SIG-M5 (cell line): ENCODE data around the gene PKD1L1.
"Not testable (repeated sequence)": the region's sequence is repeated elsewhere in the genome, so short reads cannot be mapped to it uniquely, and the experiment has no call there.

Experiments
- DNase-seq: peaks from one replicate; lab custom pipeline; 2025; lab: John Stamatoyannopoulos, UW

The PKD1L1 gene

GRCh38 chr7:47962262-47962661, 14.0 kb upstream of the PKD1L1 start:
- no peak for DNase-seq

- no peak for DNase-seq
These were observed 8.9 kb upstream of the PKD1L1 start for GRCh38 chr7:47957156-47957555.

- DNase-seq, result no peak
These were observed 8.0 kb upstream of the PKD1L1 start for GRCh38 chr7:47956220-47956619.

GRCh38 chr7:47954231-47954911, 6.1 kb upstream of the PKD1L1 start:
- DNase-seq, result no peak

- DNase-seq, result no peak
These were observed 5.6 kb upstream of the PKD1L1 start for GRCh38 chr7:47953822-47954221.

- DNase-seq, result no peak
These were observed 4.0 kb upstream of the PKD1L1 start for GRCh38 chr7:47952224-47952623.

- DNase-seq, result no peak
These were observed 3.1 kb upstream of the PKD1L1 start for GRCh38 chr7:47951374-47951773.

- no peak for DNase-seq
These were observed 2.4 kb upstream of the PKD1L1 start for GRCh38 chr7:47950714-47951113.

GRCh38 chr7:47949703-47950102, 1.4 kb upstream of the PKD1L1 start:
- no peak for DNase-seq

GRCh38 chr7:47947355-47947749, 914 bp downstream of the PKD1L1 start:
- DNase-seq, result no peak

GRCh38 chr7:47946581-47947354, 1.5 kb downstream of the PKD1L1 start:
- no peak for DNase-seq

GRCh38 chr7:47945261-47946015, 2.8 kb downstream of the PKD1L1 start:
- DNase-seq, result no peak

- DNase-seq, result no peak
These were observed 3.6 kb downstream of the PKD1L1 start for GRCh38 chr7:47944536-47945260.

GRCh38 chr7:47943676-47944474, 4.4 kb downstream of the PKD1L1 start:
- DNase-seq, result no peak

GRCh38 chr7:47942651-47943050, 5.6 kb downstream of the PKD1L1 start:
- not testable (repeated sequence) for DNase-seq

GRCh38 chr7:47942132-47942531, 6.1 kb downstream of the PKD1L1 start:
- no peak for DNase-seq

- no peak for DNase-seq
These were observed 7.0 kb downstream of the PKD1L1 start for GRCh38 chr7:47941136-47941844.

GRCh38 chr7:47940088-47941013, 7.9 kb downstream of the PKD1L1 start:
- no peak for DNase-seq

- no peak for DNase-seq
These were observed 8.7 kb downstream of the PKD1L1 start for GRCh38 chr7:47939425-47940036.
